NK-92 (cell line): ENCODE results near the gene PARD3B.
"Not testable (repeated sequence)": the region's sequence is repeated elsewhere in the genome, so short reads cannot be mapped to it uniquely, and the experiment has no call there.

Experiments used
- DNase-seq: peaks from one replicate; lab custom pipeline; 2025; ENCODE audit not compliant: unreplicated experiment; lab: John Stamatoyannopoulos, UW

The PARD3B gene

GRCh38 chr2:205475416-205475768 is 930.1 kb downstream of the PARD3B start:
- DNase-seq = no peak

GRCh38 chr2:205477016-205477705 is 931.9 kb downstream of the PARD3B start:
- no peak for DNase-seq

GRCh38 chr2:205481861-205482260 is 936.6 kb downstream of the PARD3B start:
- DNase-seq = no peak

- DNase-seq = no peak
Observed at GRCh38 chr2:205482399-205483081, 937.3 kb downstream of the PARD3B start.

GRCh38 chr2:205483095-205483494 is 937.8 kb downstream of the PARD3B start:
- no peak for DNase-seq

GRCh38 chr2:205484215-205484614 is 938.9 kb downstream of the PARD3B start:
- DNase-seq = no peak

GRCh38 chr2:205484764-205485163 is 939.5 kb downstream of the PARD3B start:
- DNase-seq = no peak

GRCh38 chr2:205493528-205493927 is 948.3 kb downstream of the PARD3B start:
- not testable (repeated sequence) for DNase-seq

GRCh38 chr2:205494537-205495235 is 949.4 kb downstream of the PARD3B start:
- DNase-seq = no peak

GRCh38 chr2:205495819-205496218 is 950.5 kb downstream of the PARD3B start:
- DNase-seq = no peak

GRCh38 chr2:205496370-205496769 is 951.1 kb downstream of the PARD3B start:
- no peak for DNase-seq

- no peak for DNase-seq
Observed at GRCh38 chr2:205496772-205497171, 951.5 kb downstream of the PARD3B start.

GRCh38 chr2:205499006-205499405 is 953.7 kb downstream of the PARD3B start:
- no peak for DNase-seq

GRCh38 chr2:205500065-205500464 is 954.8 kb downstream of the PARD3B start:
- DNase-seq = no peak

- DNase-seq = no peak
Observed at GRCh38 chr2:205500951-205501350, 955.7 kb downstream of the PARD3B start.

GRCh38 chr2:205501826-205502225 is 956.6 kb downstream of the PARD3B start:
- no peak for DNase-seq

GRCh38 chr2:205505371-205505770 is 960.1 kb downstream of the PARD3B start:
- no peak for DNase-seq

- DNase-seq = no peak
Observed at GRCh38 chr2:205509655-205510054, 964.4 kb downstream of the PARD3B start.

- DNase-seq = no peak
Observed at GRCh38 chr2:205510345-205510744, 965.1 kb downstream of the PARD3B start.

- no peak for DNase-seq
Observed at GRCh38 chr2:205511221-205511620, 965.9 kb downstream of the PARD3B start.

- DNase-seq = no peak
Observed at GRCh38 chr2:205511641-205512040, 966.4 kb downstream of the PARD3B start.

- no peak for DNase-seq
Observed at GRCh38 chr2:205520311-205520710, 975.0 kb downstream of the PARD3B start.
